H9 (cell line): ENCODE measurements around the gene PLEKHA7. TPM values are rescaled to one million over a fixed set of nuclear protein-coding genes. Genes with fewer than 3 reads are reported as not detected.

Experiments used
- DNase-seq: peaks from one replicate; pipeline ENCODE4 v3.0.0-alpha.2; 2017
- H2AFZ ChIP-seq: one replicate; pipeline ENCODE4 v1.6.1; 2013; ENCODE audit warnings: mild to moderate bottlenecking, low read length, control low read depth, moderate library complexity
- H2AK5ac ChIP-seq: 2 replicates; pipeline ENCODE4 v1.6.1; 2013; ENCODE audit warnings: low read length, control low read depth, mixed read lengths; ENCODE audit not compliant: insufficient read length
- H2BK120ac ChIP-seq: one replicate; pipeline ENCODE4 v1.6.1; 2013; ENCODE audit warnings: low read depth, mild to moderate bottlenecking, low read length, control low read depth, inconsistent platforms; ENCODE audit not compliant: poor library complexity, severe bottlenecking
- H2BK12ac ChIP-seq: 2 replicates; pipeline ENCODE4 v1.6.1; 2013; ENCODE audit warnings: low read length, control low read depth, mixed read lengths, low read depth; ENCODE audit not compliant: insufficient read length
- H2BK15ac ChIP-seq: 2 replicates; pipeline ENCODE4 v1.6.1; 2013; ENCODE audit warnings: low read depth, low read length, control low read depth
- H2BK20ac ChIP-seq: one replicate; pipeline ENCODE4 v1.6.1; 2013; ENCODE audit warnings: low read depth, mild to moderate bottlenecking, low read length, control low read depth, inconsistent platforms; ENCODE audit not compliant: poor library complexity, severe bottlenecking
- H2BK5ac ChIP-seq: 2 replicates; pipeline ENCODE4 v1.6.1; 2013; ENCODE audit warnings: low read length, control low read depth, mixed read lengths; ENCODE audit not compliant: insufficient read length
- H3K14ac ChIP-seq: 2 replicates; pipeline ENCODE4 v1.6.1; 2013; ENCODE audit warnings: low read length, control low read depth; ENCODE audit not compliant: insufficient read depth
- H3K18ac ChIP-seq: 2 replicates; pipeline ENCODE4 v1.6.1; 2013; ENCODE audit warnings: low read depth, mild to moderate bottlenecking, mixed read lengths, low read length, control low read depth; ENCODE audit not compliant: insufficient read length
- H3K23ac ChIP-seq: 2 replicates; pipeline ENCODE4 v1.6.1; 2013; ENCODE audit warnings: low read length, control low read depth, mixed read lengths, low read depth; ENCODE audit not compliant: insufficient read length
- H3K23me2 ChIP-seq: 2 replicates; pipeline ENCODE4 v1.6.1; 2013; ENCODE audit warnings: low read depth, mild to moderate bottlenecking, mixed read lengths, low read length, control low read depth; ENCODE audit not compliant: insufficient read length, poor library complexity, severe bottlenecking
- H3K27ac ChIP-seq: 2 replicates; pipeline ENCODE4 v1.5.1; 2013; ENCODE audit warnings: low read length, control low read depth, mixed read lengths, low read depth; ENCODE audit not compliant: insufficient read length
- H3K27me3 ChIP-seq: 2 replicates; pipeline ENCODE4 v1.6.1; 2013; ENCODE audit warnings: low read length, control low read depth, inconsistent platforms; ENCODE audit not compliant: insufficient read depth
- H3K4ac ChIP-seq: 2 replicates; pipeline ENCODE4 v1.6.1; 2013; ENCODE audit warnings: low read depth, mild to moderate bottlenecking, control low read depth, inconsistent platforms, low read length, moderate library complexity
- H3K4me1 ChIP-seq: 2 replicates; pipeline ENCODE4 v1.6.1; 2013; ENCODE audit warnings: low read length, control low read depth, inconsistent platforms; ENCODE audit not compliant: insufficient read depth
- H3K4me2 ChIP-seq: 2 replicates; pipeline ENCODE4 v1.6.1; 2013; ENCODE audit warnings: low read length, control low read depth, mixed read lengths; ENCODE audit not compliant: insufficient read length, insufficient read depth
- H3K56ac ChIP-seq: 2 replicates; pipeline ENCODE4 v1.6.1; 2013; ENCODE audit warnings: low read depth, mild to moderate bottlenecking, mixed read lengths, low read length, control low read depth; ENCODE audit not compliant: insufficient read length
- H3K79me1 ChIP-seq: 2 replicates; pipeline ENCODE4 v1.6.1; 2013; ENCODE audit warnings: low read depth, mild to moderate bottlenecking, moderate library complexity, low read length, control low read depth, inconsistent platforms; ENCODE audit not compliant: insufficient read depth, poor library complexity, severe bottlenecking
- H3K79me2 ChIP-seq: 2 replicates; pipeline ENCODE4 v1.6.1; 2013; ENCODE audit warnings: low read length, control low read depth, inconsistent platforms; ENCODE audit not compliant: insufficient read depth
- H3K9ac ChIP-seq: 2 replicates; pipeline ENCODE4 v1.6.1; 2013; ENCODE audit warnings: low read length, control low read depth, mixed read lengths; ENCODE audit not compliant: insufficient read length; ENCODE audit errors: extremely low read depth
- H3K9me3 ChIP-seq: one replicate; pipeline ENCODE4 v1.6.1; 2013; ENCODE audit warnings: low read depth, low read length, inconsistent platforms; ENCODE audit not compliant: control insufficient read depth
- H3T11ph ChIP-seq: one replicate; pipeline ENCODE4 v1.6.1; 2013; ENCODE audit warnings: mild to moderate bottlenecking, low read length, control low read depth, inconsistent platforms
- H4K20me1 ChIP-seq: one replicate; pipeline ENCODE4 v1.6.1; 2013; ENCODE audit not compliant: control insufficient read depth, insufficient read length, insufficient read depth
- H4K5ac ChIP-seq: 2 replicates; pipeline ENCODE4 v1.6.1; 2013; ENCODE audit warnings: low read depth, mild to moderate bottlenecking, mixed read lengths, low read length, control low read depth; ENCODE audit not compliant: insufficient read length
- H4K8ac ChIP-seq: replicated peaks from 2 replicates; pipeline ENCODE4 v1.6.1; 2013; ENCODE audit warnings: low read length, control low read depth, mixed read lengths, low read depth; ENCODE audit not compliant: insufficient read length
- H4K91ac ChIP-seq: 2 replicates; pipeline ENCODE4 v1.6.1; 2013; ENCODE audit warnings: low read depth, mild to moderate bottlenecking, moderate library complexity, mixed read lengths, low read length, control low read depth; ENCODE audit not compliant: insufficient read length
- H3K27ac Mint-ChIP-seq, 3 experiments: 2 replicates in 2 of 3; 3 replicates in 1 of 3; pipeline ENCODE4 v1.8.0; 2020 to 2021; ENCODE audit warnings: mixed read lengths in 3 of 3, mild to moderate bottlenecking in 1 of 3, moderate library complexity in 1 of 3
- H3K27me3 Mint-ChIP-seq: 2 replicates; pipeline ENCODE4 v1.8.0; 2021; ENCODE audit warnings: low read depth, mild to moderate bottlenecking, moderate library complexity, mixed read lengths
- H3K36me3 Mint-ChIP-seq, 3 experiments: 2 replicates in 2 of 3; 3 replicates in 1 of 3; pipeline ENCODE4 v1.8.0; 2020 to 2021; ENCODE audit warnings: low read depth in 3 of 3, mixed read lengths in 3 of 3; ENCODE audit not compliant: insufficient read depth in 1 of 3
- H3K4me1 Mint-ChIP-seq, 2 experiments: 2 replicates each; pipeline ENCODE4 v1.8.0; 2020; ENCODE audit warnings: mixed read lengths in 2 of 2
- H3K4me3 Mint-ChIP-seq, 2 experiments: 2 replicates in 1 of 2; 3 replicates in 1 of 2; pipeline ENCODE4 v1.8.0; 2020 to 2021; ENCODE audit warnings: mild to moderate bottlenecking in 2 of 2, mixed read lengths in 2 of 2, moderate library complexity in 1 of 2
- H3K9me3 Mint-ChIP-seq, 2 experiments: 2 replicates in 1 of 2; 3 replicates in 1 of 2; pipeline ENCODE4 v1.8.0; 2020; ENCODE audit warnings: mild to moderate bottlenecking in 2 of 2, mixed read lengths in 2 of 2, moderate library complexity in 1 of 2
- CTCF ChIP-seq: fragments of 200-600 bp; sonication (generic); conservative IDR thresholded peaks from 3 replicates; pipeline ENCODE4 v1.8.0; 2021; ENCODE audit warnings: antibody characterized with exemption, mild to moderate bottlenecking
- WGBS: extraction: QIAGEN DNeasy Blood & Tissue Kit; methylation state at CpG from one replicate; pipeline ENCODE4 v1.1.7; 2013; ENCODE audit warnings: missing lambda C conversion rate, low lambda C conversion rate, mixed read lengths; ENCODE audit not compliant: insufficient read length; ENCODE audit errors: extremely low coverage; 5-methylcytosine and 5-hydroxymethylcytosine counted together
- total RNA-seq: library from RNA; stranded (reverse); gene quantifications from 2 replicates; pipeline ENCODE4 v1.2.1, GENCODE V29; 2021

The PLEKHA7 gene
- total RNA-seq, 1 experiment from 2014 or later = 21.0 TPM

- H4K20me1 ChIP-seq = no peaks in the 10 kb centered on the region
- H2AFZ ChIP-seq = no peak overlapping the region
- Mint-ChIP-seq H3K27ac (no peak overlapping the region), H3K9me3 (peaks cover 6 to 7% of the 10 kb centered on the region in 2 experiments), H3K36me3 (peaks cover 3 to 5% (median 3%) of the 10 kb centered on the region in 3 experiments), H3K4me1 (no peaks in the 10 kb centered on the region), H3K27me3 (peaks cover 6% of the 10 kb centered on the region; the same call in 1 of the 2 replicates), H3K4me3 (no peak overlapping the region)
- H3T11ph ChIP-seq = no peak overlapping the region
- H3K23ac ChIP-seq = no peak overlapping the region
- no peak overlapping the region for H4K8ac ChIP-seq
- H2BK12ac ChIP-seq = no peak overlapping the region
- no peaks in the 10 kb centered on the region for H3K79me1 ChIP-seq
- H3K9ac ChIP-seq = no peak overlapping the region
- no peaks in the 10 kb centered on the region for H3K4me1 ChIP-seq
- DNase-seq = no peak
- no peak overlapping the region for H2BK15ac ChIP-seq
- no peaks in the 10 kb centered on the region for H3K27me3 ChIP-seq
- no peaks in the 10 kb centered on the region for H3K23me2 ChIP-seq
- no peak overlapping the region for H3K4ac ChIP-seq
- H2BK120ac ChIP-seq = no peak overlapping the region
- no peak overlapping the region for H3K27ac ChIP-seq
- H3K79me2 ChIP-seq = no peaks in the 10 kb centered on the region
- H4K5ac ChIP-seq = no peak overlapping the region
- H3K9me3 ChIP-seq = no peaks in the 10 kb centered on the region
- H2BK5ac ChIP-seq = no peak overlapping the region
- H2AK5ac ChIP-seq = no peak overlapping the region
- no peak overlapping the region for H3K56ac ChIP-seq
- no peak overlapping the region for H2BK20ac ChIP-seq
- no peak for TF ChIP-seq CTCF
- no peak overlapping the region for H3K4me2 ChIP-seq
- H4K91ac ChIP-seq = no peak overlapping the region
- H3K18ac ChIP-seq = no peak overlapping the region
- H3K14ac ChIP-seq = no peak overlapping the region
- no CpG with 5 or more reads among the region's 5 CpGs for WGBS
These were observed 32.5 kb upstream of the PLEKHA7 start for GRCh38 chr11:17046690-17047089.
